MG63 (cell line): ENCODE data around the gene PALM2AKAP2. TPM values are rescaled to one million over a fixed set of nuclear protein-coding genes. Genes with fewer than 3 reads are reported as not detected.

Experiments
- DNase-seq: peaks from one replicate; pipeline ENCODE4 v3.0.0-alpha.2; 2020
- H3K27me3 ChIP-seq: fragments of 250-450 bp; sonication (Bioruptor Pico); 2 replicates; pipeline ENCODE4 v1.5.1; 2020; ENCODE audit warnings: mild to moderate bottlenecking, moderate library complexity
- H3K36me3 ChIP-seq: fragments of 250-450 bp; sonication (Bioruptor Pico); 2 replicates; pipeline ENCODE4 v1.5.1; 2020; ENCODE audit warnings: mild to moderate bottlenecking, moderate library complexity
- H3K4me3 ChIP-seq: fragments of 250-450 bp; sonication (Bioruptor Pico); 2 replicates; pipeline ENCODE4 v1.5.1; 2020; ENCODE audit warnings: mild to moderate bottlenecking, moderate library complexity
- H3K9me3 ChIP-seq: fragments of 250-450 bp; sonication (Bioruptor Pico); 2 replicates; pipeline ENCODE4 v1.5.1; 2020; ENCODE audit warnings: mild to moderate bottlenecking, moderate library complexity
- total RNA-seq: library from RNA; depleted of rRNA; stranded (reverse); fragments of >200 nt; shearing (Covaris generic); gene quantifications from 2 replicates; pipeline ENCODE4 v1.2.3, GENCODE V29; 2014; ENCODE audit warnings: low replicate concordance

Gene PALM2AKAP2
- total RNA-seq, 1 experiment from 2014 or later: 0.56 TPM

- H3K27me3 ChIP-seq: no peaks in the 10 kb centered on the region
- H3K9me3 ChIP-seq: no peaks in the 10 kb centered on the region
- peak; percentile 81 for DNase-seq
- no peak overlapping the region for H3K4me3 ChIP-seq
- no peaks in the 10 kb centered on the region for H3K36me3 ChIP-seq
Measured at GRCh38 chr9:109792951-109793546, 13.1 kb downstream of the PALM2AKAP2 start.

GRCh38 chr9:109793921-109794320 lies 13.9 kb downstream of the PALM2AKAP2 start:
- no peak for DNase-seq
- H3K36me3 ChIP-seq: no peaks in the 10 kb centered on the region
- no peaks in the 10 kb centered on the region for H3K27me3 ChIP-seq
- H3K9me3 ChIP-seq: no peaks in the 10 kb centered on the region
- H3K4me3 ChIP-seq: no peak overlapping the region

- DNase-seq: no peak
- no peaks in the 10 kb centered on the region for H3K36me3 ChIP-seq
- no peaks in the 10 kb centered on the region for H3K27me3 ChIP-seq
- no peaks in the 10 kb centered on the region for H3K9me3 ChIP-seq
- H3K4me3 ChIP-seq: no peak overlapping the region
Measured at GRCh38 chr9:109794361-109795012, 14.5 kb downstream of the PALM2AKAP2 start.

GRCh38 chr9:109795613-109796012 lies 15.6 kb downstream of the PALM2AKAP2 start:
- Histone ChIP-seq H3K9me3 (no peaks in the 10 kb centered on the region), H3K27me3 (no peaks in the 10 kb centered on the region), H3K4me3 (no peak overlapping the region), H3K36me3 (no peaks in the 10 kb centered on the region)
- no peak for DNase-seq

GRCh38 chr9:109796078-109796477 lies 16.1 kb downstream of the PALM2AKAP2 start:
- Histone ChIP-seq H3K27me3 (no peaks in the 10 kb centered on the region), H3K36me3 (no peaks in the 10 kb centered on the region), H3K9me3 (no peaks in the 10 kb centered on the region), H3K4me3 (no peak overlapping the region)
- no peak for DNase-seq

- H3K4me3 ChIP-seq: no peak overlapping the region
- no peak for DNase-seq
- H3K36me3 ChIP-seq: no peaks in the 10 kb centered on the region
- no peaks in the 10 kb centered on the region for H3K27me3 ChIP-seq
- no peaks in the 10 kb centered on the region for H3K9me3 ChIP-seq
Measured at GRCh38 chr9:109797006-109797405, 17.0 kb downstream of the PALM2AKAP2 start.

GRCh38 chr9:109797509-109797908 lies 17.5 kb downstream of the PALM2AKAP2 start:
- Histone ChIP-seq H3K36me3 (no peaks in the 10 kb centered on the region), H3K9me3 (no peaks in the 10 kb centered on the region), H3K4me3 (no peak overlapping the region), H3K27me3 (no peaks in the 10 kb centered on the region)
- no peak for DNase-seq

GRCh38 chr9:109799141-109799540 lies 19.1 kb downstream of the PALM2AKAP2 start:
- Histone ChIP-seq H3K27me3 (no peaks in the 10 kb centered on the region), H3K36me3 (no peaks in the 10 kb centered on the region), H3K4me3 (no peak overlapping the region), H3K9me3 (no peaks in the 10 kb centered on the region)
- DNase-seq: no peak

- no peaks in the 10 kb centered on the region for H3K9me3 ChIP-seq
- H3K27me3 ChIP-seq: no peaks in the 10 kb centered on the region
- no peak overlapping the region for H3K4me3 ChIP-seq
- no peaks in the 10 kb centered on the region for H3K36me3 ChIP-seq
- no peak for DNase-seq
Measured at GRCh38 chr9:109799792-109800191, 19.8 kb downstream of the PALM2AKAP2 start.

- Histone ChIP-seq H3K36me3 (no peaks in the 10 kb centered on the region), H3K27me3 (no peaks in the 10 kb centered on the region), H3K4me3 (no peak overlapping the region), H3K9me3 (no peaks in the 10 kb centered on the region)
- no peak for DNase-seq
Measured at GRCh38 chr9:109801484-109801883, 21.5 kb downstream of the PALM2AKAP2 start.

GRCh38 chr9:109802491-109802890 lies 22.5 kb downstream of the PALM2AKAP2 start:
- no peaks in the 10 kb centered on the region for H3K36me3 ChIP-seq
- H3K27me3 ChIP-seq: no peaks in the 10 kb centered on the region
- DNase-seq: no peak
- no peak overlapping the region for H3K4me3 ChIP-seq
- H3K9me3 ChIP-seq: no peaks in the 10 kb centered on the region

- DNase-seq: no peak
- H3K36me3 ChIP-seq: no peaks in the 10 kb centered on the region
Measured at GRCh38 chr9:109805050-109805449, 25.1 kb downstream of the PALM2AKAP2 start.

GRCh38 chr9:109806506-109807115 lies 26.6 kb downstream of the PALM2AKAP2 start:
- Histone ChIP-seq H3K36me3 (no peaks in the 10 kb centered on the region), H3K27me3 (no peaks in the 10 kb centered on the region), H3K9me3 (no peaks in the 10 kb centered on the region), H3K4me3 (no peak overlapping the region)
- no peak for DNase-seq

More at GRCh38 chr9:109805050-109805449, 25.1 kb downstream of the PALM2AKAP2 start:
- no peaks in the 10 kb centered on the region for H3K27me3 ChIP-seq
- H3K4me3 ChIP-seq: no peak overlapping the region
- H3K9me3 ChIP-seq: no peaks in the 10 kb centered on the region

- Histone ChIP-seq H3K27me3 (no peaks in the 10 kb centered on the region), H3K4me3 (no peak overlapping the region), H3K36me3 (no peaks in the 10 kb centered on the region), H3K9me3 (no peaks in the 10 kb centered on the region; the same call in none of the 2 replicates)
- DNase-seq: no peak
Measured at GRCh38 chr9:109811876-109812275, 31.9 kb downstream of the PALM2AKAP2 start.

GRCh38 chr9:109812331-109812730 lies 32.3 kb downstream of the PALM2AKAP2 start:
- Histone ChIP-seq H3K9me3 (no peaks in the 10 kb centered on the region; the same call in none of the 2 replicates), H3K36me3 (no peaks in the 10 kb centered on the region), H3K4me3 (no peak overlapping the region), H3K27me3 (no peaks in the 10 kb centered on the region)
- DNase-seq: no peak

GRCh38 chr9:109812818-109813281 lies 32.9 kb downstream of the PALM2AKAP2 start:
- DNase-seq: no peak
- no peaks in the 10 kb centered on the region; the same call in none of the 2 replicates for H3K9me3 ChIP-seq
- H3K4me3 ChIP-seq: no peak overlapping the region
- H3K36me3 ChIP-seq: no peaks in the 10 kb centered on the region
- no peaks in the 10 kb centered on the region for H3K27me3 ChIP-seq

GRCh38 chr9:109813303-109813702 lies 33.3 kb downstream of the PALM2AKAP2 start:
- no peaks in the 10 kb centered on the region; the same call in none of the 2 replicates for H3K9me3 ChIP-seq
- DNase-seq: no peak
- H3K4me3 ChIP-seq: no peak overlapping the region
- no peaks in the 10 kb centered on the region for H3K36me3 ChIP-seq
- no peaks in the 10 kb centered on the region for H3K27me3 ChIP-seq
